ENCODE results near the gene PELI2. TPM values are rescaled to one million over a fixed set of nuclear protein-coding genes. Genes with fewer than 3 reads are reported as not detected.

PELI2 gene
- total and polyA plus RNA-seq, 2 experiments from 2014 or later, result 8.0 to 24.5 TPM

DNA sequence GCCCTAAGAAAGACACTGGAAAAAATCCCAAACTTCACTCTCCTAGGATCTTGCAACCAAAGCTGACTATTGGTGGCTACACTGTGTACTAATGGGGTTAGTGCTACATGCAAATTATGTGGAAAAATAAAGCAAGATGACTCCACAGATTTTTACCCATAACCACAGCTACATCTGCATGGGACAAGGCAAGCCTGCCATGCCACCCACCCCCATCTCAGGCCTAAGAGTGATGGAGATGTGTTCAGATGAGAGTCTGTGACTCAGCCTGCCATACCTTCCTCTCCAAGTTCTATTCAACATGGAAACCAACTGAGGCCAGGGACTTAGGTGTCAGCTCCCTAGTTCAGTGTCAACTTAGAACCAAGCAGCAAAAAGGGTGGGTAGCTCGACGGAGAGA lies 206.2 kb downstream of the PELI2 start:
- H3K4me1 ChIP-seq (ENCODE audit: insufficient read depth), result no peaks in the 10 kb centered on the region
- Mint-ChIP-seq H3K36me3 (ENCODE audit: low read depth) (no peaks in the 10 kb centered on the region), H3K27me3 (ENCODE audit: insufficient read depth, low read depth, poor library complexity) (peaks cover 5% of the 10 kb centered on the region), H3K4me3 (no peak overlapping the region), H3K9me3 (no peaks in the 10 kb centered on the region), H3K27ac (no peak overlapping the region), H3K4me1 (peaks cover 4% of the 10 kb centered on the region)
- no peak overlapping the region for H3K27ac ChIP-seq (ENCODE audit: low read depth)
- no peaks in the 10 kb centered on the region for H3K36me3 ChIP-seq (ENCODE audit: insufficient read depth)
- no peak overlapping the region for H3K4me3 ChIP-seq
- H2AFZ ChIP-seq, result no peak overlapping the region
- H3K9me2 ChIP-seq (ENCODE audit: insufficient read depth), result no peaks in the 10 kb centered on the region
- DNase-seq (ENCODE audit: low spot score) (no peak), ATAC-seq (no peak)
- no peaks in the 10 kb centered on the region for H3F3A ChIP-seq (replicated peaks; ENCODE audit: low read depth)
- H3K4me2 ChIP-seq, result no peak overlapping the region
- H3K79me2 ChIP-seq (replicated peaks; ENCODE audit: insufficient read depth), result no peaks in the 10 kb centered on the region
- TF ChIP-seq POLR2AphosphoS5 (IDR thresholded peaks at IDR 0.05; ENCODE audit: low read depth) (no peak), EZH2 (IDR thresholded peaks at IDR 0.05; ENCODE audit: low read depth, unreplicated experiment) (no peak), JUNB (IDR thresholded peaks at IDR 0.05; ENCODE audit: unreplicated experiment) (no peak), ZNF331 (CRISPR knock-in tag; IDR thresholded peaks at IDR 0.05; ENCODE audit: low read depth) (no peak), CREB1 (CRISPR knock-in tag; IDR thresholded peaks at IDR 0.05; ENCODE audit: low read depth) (no peak), NANOG (IDR thresholded peaks at IDR 0.05; ENCODE audit: borderline replicate concordance) (no peak), STAT1 (IDR thresholded peaks at IDR 0.05; ENCODE audit: unreplicated experiment) (no peak), ZNF114 (CRISPR knock-in tag; IDR thresholded peaks at IDR 0.05) (no peak)
- TF ChIP-seq, protein P1, sequence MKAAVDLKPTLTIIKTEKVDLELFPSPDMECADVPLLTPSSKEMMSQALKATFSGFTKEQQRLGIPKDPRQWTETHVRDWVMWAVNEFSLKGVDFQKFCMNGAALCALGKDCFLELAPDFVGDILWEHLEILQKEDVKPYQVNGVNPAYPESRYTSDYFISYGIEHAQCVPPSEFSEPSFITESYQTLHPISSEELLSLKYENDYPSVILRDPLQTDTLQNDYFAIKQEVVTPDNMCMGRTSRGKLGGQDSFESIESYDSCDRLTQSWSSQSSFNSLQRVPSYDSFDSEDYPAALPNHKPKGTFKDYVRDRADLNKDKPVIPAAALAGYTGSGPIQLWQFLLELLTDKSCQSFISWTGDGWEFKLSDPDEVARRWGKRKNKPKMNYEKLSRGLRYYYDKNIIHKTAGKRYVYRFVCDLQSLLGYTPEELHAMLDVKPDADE (IDR thresholded peaks at IDR 0.05), result no peak
- TF ChIP-seq, protein P2, sequence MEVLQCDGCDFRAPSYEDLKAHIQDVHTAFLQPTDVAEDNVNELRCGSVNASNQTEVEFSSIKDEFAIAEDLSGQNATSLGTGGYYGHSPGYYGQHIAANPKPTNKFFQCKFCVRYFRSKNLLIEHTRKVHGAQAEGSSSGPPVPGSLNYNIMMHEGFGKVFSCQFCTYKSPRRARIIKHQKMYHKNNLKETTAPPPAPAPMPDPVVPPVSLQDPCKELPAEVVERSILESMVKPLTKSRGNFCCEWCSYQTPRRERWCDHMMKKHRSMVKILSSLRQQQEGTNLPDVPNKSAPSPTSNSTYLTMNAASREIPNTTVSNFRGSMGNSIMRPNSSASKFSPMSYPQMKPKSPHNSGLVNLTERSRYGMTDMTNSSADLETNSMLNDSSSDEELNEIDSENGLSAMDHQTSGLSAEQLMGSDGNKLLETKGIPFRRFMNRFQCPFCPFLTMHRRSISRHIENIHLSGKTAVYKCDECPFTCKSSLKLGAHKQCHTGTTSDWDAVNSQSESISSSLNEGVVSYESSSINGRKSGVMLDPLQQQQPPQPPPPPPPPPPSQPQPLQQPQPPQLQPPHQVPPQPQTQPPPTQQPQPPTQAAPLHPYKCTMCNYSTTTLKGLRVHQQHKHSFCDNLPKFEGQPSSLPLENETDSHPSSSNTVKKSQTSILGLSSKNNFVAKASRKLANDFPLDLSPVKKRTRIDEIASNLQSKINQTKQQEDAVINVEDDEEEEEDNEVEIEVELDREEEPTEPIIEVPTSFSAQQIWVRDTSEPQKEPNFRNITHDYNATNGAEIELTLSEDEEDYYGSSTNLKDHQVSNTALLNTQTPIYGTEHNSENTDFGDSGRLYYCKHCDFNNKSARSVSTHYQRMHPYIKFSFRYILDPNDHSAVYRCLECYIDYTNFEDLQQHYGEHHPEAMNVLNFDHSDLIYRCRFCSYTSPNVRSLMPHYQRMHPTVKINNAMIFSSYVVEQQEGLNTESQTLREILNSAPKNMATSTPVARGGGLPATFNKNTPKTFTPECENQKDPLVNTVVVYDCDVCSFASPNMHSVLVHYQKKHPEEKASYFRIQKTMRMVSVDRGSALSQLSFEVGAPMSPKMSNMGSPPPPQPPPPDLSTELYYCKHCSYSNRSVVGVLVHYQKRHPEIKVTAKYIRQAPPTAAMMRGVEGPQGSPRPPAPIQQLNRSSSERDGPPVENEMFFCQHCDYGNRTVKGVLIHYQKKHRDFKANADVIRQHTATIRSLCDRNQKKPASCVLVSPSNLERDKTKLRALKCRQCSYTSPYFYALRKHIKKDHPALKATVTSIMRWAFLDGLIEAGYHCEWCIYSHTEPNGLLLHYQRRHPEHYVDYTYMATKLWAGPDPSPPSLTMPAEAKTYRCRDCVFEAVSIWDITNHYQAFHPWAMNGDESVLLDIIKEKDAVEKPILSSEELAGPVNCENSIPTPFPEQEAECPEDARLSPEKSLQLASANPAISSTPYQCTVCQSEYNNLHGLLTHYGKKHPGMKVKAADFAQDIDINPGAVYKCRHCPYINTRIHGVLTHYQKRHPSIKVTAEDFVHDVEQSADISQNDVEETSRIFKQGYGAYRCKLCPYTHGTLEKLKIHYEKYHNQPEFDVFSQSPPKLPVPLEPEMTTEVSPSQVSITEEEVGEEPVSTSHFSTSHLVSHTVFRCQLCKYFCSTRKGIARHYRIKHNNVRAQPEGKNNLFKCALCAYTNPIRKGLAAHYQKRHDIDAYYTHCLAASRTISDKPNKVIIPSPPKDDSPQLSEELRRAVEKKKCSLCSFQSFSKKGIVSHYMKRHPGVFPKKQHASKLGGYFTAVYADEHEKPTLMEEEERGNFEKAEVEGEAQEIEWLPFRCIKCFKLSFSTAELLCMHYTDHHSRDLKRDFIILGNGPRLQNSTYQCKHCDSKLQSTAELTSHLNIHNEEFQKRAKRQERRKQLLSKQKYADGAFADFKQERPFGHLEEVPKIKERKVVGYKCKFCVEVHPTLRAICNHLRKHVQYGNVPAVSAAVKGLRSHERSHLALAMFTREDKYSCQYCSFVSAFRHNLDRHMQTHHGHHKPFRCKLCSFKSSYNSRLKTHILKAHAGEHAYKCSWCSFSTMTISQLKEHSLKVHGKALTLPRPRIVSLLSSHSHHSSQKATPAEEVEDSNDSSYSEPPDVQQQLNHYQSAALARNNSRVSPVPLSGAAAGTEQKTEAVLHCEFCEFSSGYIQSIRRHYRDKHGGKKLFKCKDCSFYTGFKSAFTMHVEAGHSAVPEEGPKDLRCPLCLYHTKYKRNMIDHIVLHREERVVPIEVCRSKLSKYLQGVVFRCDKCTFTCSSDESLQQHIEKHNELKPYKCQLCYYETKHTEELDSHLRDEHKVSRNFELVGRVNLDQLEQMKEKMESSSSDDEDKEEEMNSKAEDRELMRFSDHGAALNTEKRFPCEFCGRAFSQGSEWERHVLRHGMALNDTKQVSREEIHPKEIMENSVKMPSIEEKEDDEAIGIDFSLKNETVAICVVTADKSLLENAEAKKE (CRISPR knock-in tag; IDR thresholded peaks at IDR 0.05), result no peak
- TF ChIP-seq, protein P3, sequence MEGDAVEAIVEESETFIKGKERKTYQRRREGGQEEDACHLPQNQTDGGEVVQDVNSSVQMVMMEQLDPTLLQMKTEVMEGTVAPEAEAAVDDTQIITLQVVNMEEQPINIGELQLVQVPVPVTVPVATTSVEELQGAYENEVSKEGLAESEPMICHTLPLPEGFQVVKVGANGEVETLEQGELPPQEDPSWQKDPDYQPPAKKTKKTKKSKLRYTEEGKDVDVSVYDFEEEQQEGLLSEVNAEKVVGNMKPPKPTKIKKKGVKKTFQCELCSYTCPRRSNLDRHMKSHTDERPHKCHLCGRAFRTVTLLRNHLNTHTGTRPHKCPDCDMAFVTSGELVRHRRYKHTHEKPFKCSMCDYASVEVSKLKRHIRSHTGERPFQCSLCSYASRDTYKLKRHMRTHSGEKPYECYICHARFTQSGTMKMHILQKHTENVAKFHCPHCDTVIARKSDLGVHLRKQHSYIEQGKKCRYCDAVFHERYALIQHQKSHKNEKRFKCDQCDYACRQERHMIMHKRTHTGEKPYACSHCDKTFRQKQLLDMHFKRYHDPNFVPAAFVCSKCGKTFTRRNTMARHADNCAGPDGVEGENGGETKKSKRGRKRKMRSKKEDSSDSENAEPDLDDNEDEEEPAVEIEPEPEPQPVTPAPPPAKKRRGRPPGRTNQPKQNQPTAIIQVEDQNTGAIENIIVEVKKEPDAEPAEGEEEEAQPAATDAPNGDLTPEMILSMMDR (conservative IDR thresholded peaks at IDR 0.05; ENCODE audit: low read depth in 2 of 2), result no peak
- H3K27me3 ChIP-seq (ENCODE audit: insufficient read depth), result no peaks in the 10 kb centered on the region
- H4K20me1 ChIP-seq (replicated peaks; ENCODE audit: insufficient read depth), result no peaks in the 10 kb centered on the region

All from GM23338 (cell line).